Transverse colon (tissue), 4 donors: ENCODE measurements around the gene RTEL1. TPM values are rescaled to one million over a fixed set of nuclear protein-coding genes. Genes with fewer than 3 reads are reported as not detected.

Experiments
- DNase-seq: peaks from one replicate; pipeline ENCODE4 v3.0.0-alpha.2; 2019
- H3K27ac ChIP-seq, 4 donors: fragments of 200-600 bp; sonication (generic); 2 replicates each; pipeline ENCODE4 v1.5.1; 2016 to 2018; ENCODE audit warnings: inconsistent platforms in 4 of 4
- H3K27me3 ChIP-seq: fragments of 200-600 bp; sonication (generic); 2 replicates; pipeline ENCODE4 v1.5.1; 2017; ENCODE audit warnings: inconsistent platforms
- H3K36me3 ChIP-seq, 4 donors: fragments of 200-600 bp; sonication (generic); 2 replicates each; pipeline ENCODE4 v1.5.1; 2017 to 2019; ENCODE audit warnings: inconsistent platforms in 4 of 4
- H3K4me1 ChIP-seq, 4 donors: fragments of 200-600 bp; sonication (generic); 2 replicates each; pipeline ENCODE4 v1.5.1; 2017 to 2020; ENCODE audit warnings: inconsistent platforms in 4 of 4
- H3K4me3 ChIP-seq, 4 donors: fragments of 200-600 bp; sonication (generic); 1 replicate in 1 of 4; 2 replicates in 3 of 4; pipeline versions ENCODE4 v1.5.1 to v1.6.1; 2017 to 2019; ENCODE audit warnings: inconsistent platforms in 4 of 4
- H3K9me3 ChIP-seq, 2 donors: fragments of 200-600 bp; sonication (generic); 2 replicates each; pipeline ENCODE4 v1.5.1; 2017 to 2019; ENCODE audit warnings: inconsistent platforms in 2 of 2
- CTCF ChIP-seq, 5 experiments: fragments of 200-600 bp in 3 of 5; fragments of 450-650 bp in 2 of 5; sonication (generic) in 3 of 5; IDR thresholded peaks; 1 replicate in 2 of 5; 2 replicates in 3 of 5; pipeline ENCODE4 v1.5.1; 2016 to 2017; ENCODE audit warnings: antibody characterized with exemption in 5 of 5, inconsistent platforms in 3 of 5, mild to moderate bottlenecking in 2 of 5, moderate library complexity in 1 of 5
- EP300 ChIP-seq: sonication (generic); formaldehyde crosslinking; IDR thresholded peaks from one replicate; pipeline ENCODE4 v1.6.1; 2017; ENCODE audit warnings: antibody characterized with exemption, low read depth
- POLR2A ChIP-seq: fragments of 450-650 bp; IDR thresholded peaks from one replicate; pipeline ENCODE4 v1.6.1; 2016; ENCODE audit warnings: antibody characterized with exemption, mild to moderate bottlenecking, moderate library complexity
- POLR2AphosphoS5 ChIP-seq, 3 donors: sonication (generic); formaldehyde crosslinking; IDR thresholded peaks; one replicate each; pipeline ENCODE4 v1.6.1; 2016; ENCODE audit warnings: antibody characterized with exemption in 3 of 3
- WGBS, 2 donors: methylation state at CpG; one replicate each; pipeline ENCODE4 v1.1.5; 2018; ENCODE audit warnings: low coverage in 1 of 2; 5-methylcytosine and 5-hydroxymethylcytosine counted together
- in situ Hi-C, 4 donors: fragments of 200-750 bp; cut with MboI; loops; one replicate each; pipeline versions ENCODE4 v1.15.0 to v1.15.1; 2017; ENCODE audit warnings: low sequenced_read_pairs in 3 of 4, low pct_ligation_motif_present in 1 of 4, low pct_unique_long_range_greater_than_20kb in 1 of 4
- intact Hi-C: fragments of 100-400 bp; cut with DNase I; formaldehyde crosslinking; loops from one replicate; pipeline ENCODE4 v1.15.1; 2023; ENCODE audit warnings: low total_unique reads
- total RNA-seq, 4 donors: library from RNA; depleted of rRNA; stranded (reverse); fragments of >200 nt; gene quantifications; one replicate each; pipeline ENCODE4 v1.1.0, GENCODE V29; 2016

Gene RTEL1
- total RNA-seq, 4 donors from 2014 or later, result 18.8 to 84.9 (median 24.1) TPM

GRCh38 chr20:63651942-63652191 lies 6.2 kb upstream of the RTEL1 start:
- TF ChIP-seq EP300, result no peak
- no peak for TF ChIP-seq CTCF (IDR thresholded peaks at IDR 0.05)
- no peak for TF ChIP-seq POLR2A
- TF ChIP-seq POLR2AphosphoS5 (IDR thresholded peaks at IDR 0.05), result no peak
- Histone ChIP-seq H3K36me3 (no peaks in the 10 kb centered on the region), H3K4me3 (peak overlapping the region in 2 of 4 donors; percentile 52 to 58), H3K9me3 (no peaks in the 10 kb centered on the region), H3K27me3 (peaks cover 36% of the 10 kb centered on the region), H3K27ac (no peak overlapping the region), H3K4me1 (peaks cover 8 to 26% (median 21%) of the 10 kb centered on the region in 4 donors)
- in situ Hi-C loops (no loop called here), intact Hi-C loops (loop anchor here (2.0 kb wide), 1 partner anchor 57 kb away; the partner anchor contains the start of gene ZGPAT)
- WGBS, 2 donors, result 14% methylated on average over 11 of the region's 11 CpGs; no CpG with 5 or more reads in 1 of the 2 donors
- DNase-seq, result no peak

GRCh38 chr20:63652192-63652980 lies 5.7 kb upstream of the RTEL1 start:
- Histone ChIP-seq H3K36me3 (no peaks in the 10 kb centered on the region), H3K4me1 (peaks cover 8 to 31% (median 23%) of the 10 kb centered on the region in 4 donors), H3K27me3 (peaks cover 36% of the 10 kb centered on the region), H3K27ac (peak overlapping the region; percentile 34 to 70 (median 44)), H3K4me3 (peak overlapping the region; percentile 37 to 58 (median 48)), H3K9me3 (no peaks in the 10 kb centered on the region)
- in situ Hi-C loops (no loop called here), intact Hi-C loops (loop anchor here (2.0 kb wide), 1 partner anchor 56 kb away; the partner anchor contains the start of gene ZGPAT)
- 1% methylated on average over 58 of the region's 91 CpGs; no CpG with 5 or more reads in 1 of the 2 donors for WGBS, 2 donors
- TF ChIP-seq EP300, result no peak
- TF ChIP-seq POLR2A, result no peak
- no peak for TF ChIP-seq POLR2AphosphoS5 (IDR thresholded peaks at IDR 0.05)
- TF ChIP-seq CTCF (IDR thresholded peaks at IDR 0.05), result no peak
- DNase-seq, result no peak

- no peaks in the 10 kb centered on the region for H3K9me3 ChIP-seq
- H3K36me3 ChIP-seq, result no peaks in the 10 kb centered on the region
- peak within 1 kb of the TSS; percentile 37 to 58 (median 48) for H3K4me3 ChIP-seq
- peak; percentile 83 for DNase-seq
- TF ChIP-seq POLR2A (no peak), POLR2AphosphoS5 (IDR thresholded peaks at IDR 0.05) (peak in 2 of 3 donors; percentile 29 to 54)
- WGBS, 2 donors, result 0 to 1% methylated on average over 3 to 52 of the region's 73 CpGs
- in situ Hi-C loops, result no loop called here
- H3K27ac ChIP-seq, result peak within 1 kb of the TSS; percentile 39 to 70 (median 50)
- peaks cover 36% of the 10 kb centered on the region for H3K27me3 ChIP-seq
- intact Hi-C loops, result loop anchor here (2.0 kb wide), 1 partner anchor 55 kb away; the partner anchor contains the start of gene ZGPAT
- H3K4me1 ChIP-seq, result peaks cover 8 to 37% (median 26%) of the 10 kb centered on the region in 4 donors
Measured at GRCh38 chr20:63653041-63653973, 4.8 kb upstream of the RTEL1 start, which contains the start of gene STMN3. STMN3 (minus strand) TSS chr20:63653424; CDS start chr20:63653345, 79 bp downstream.

- DNase-seq, result no peak
- H3K9me3 ChIP-seq, result no peaks in the 10 kb centered on the region
- WGBS, 2 donors, result 50 to 55% methylated on average over 6 to 15 of the region's 15 CpGs
- no peaks in the 10 kb centered on the region for H3K36me3 ChIP-seq
- H3K4me3 ChIP-seq, result peak overlapping the region in 1 of 4 donors; percentile 58
- no peak for TF ChIP-seq EP300
- TF ChIP-seq POLR2A, result no peak
- no peak for TF ChIP-seq CTCF (IDR thresholded peaks at IDR 0.05)
- no peak for TF ChIP-seq POLR2AphosphoS5 (IDR thresholded peaks at IDR 0.05)
- intact Hi-C loops, result loop anchor here (2.0 kb wide), 1 partner anchor 55 kb away; the partner anchor contains the start of gene ZGPAT
- peaks cover 36% of the 10 kb centered on the region for H3K27me3 ChIP-seq
- peaks cover 10 to 41% (median 28%) of the 10 kb centered on the region in 4 donors for H3K4me1 ChIP-seq
- in situ Hi-C loops, result no loop called here
- peak overlapping the region; percentile 32 to 70 (median 42) for H3K27ac ChIP-seq
Measured at GRCh38 chr20:63653974-63654668, 4.0 kb upstream of the RTEL1 start.
